ENCODE data around the gene RET.

GRCh38 chr10:43038783-43039623, 37.9 kb upstream of the RET start:
- no peak for TF ChIP-seq CTCF (IDR thresholded peaks at IDR 0.05; ENCODE audit: low read depth, low read length)
- no peak for TF ChIP-seq EZH2phosphoT487 (IDR thresholded peaks at IDR 0.05; ENCODE audit: low read depth)

All from OCI-LY3 (cell line).